Small intestine (tissue), 7 donors: Measurements from ENCODE around the gene HES6. TPM values are rescaled to one million over a fixed set of nuclear protein-coding genes. Genes with fewer than 3 reads are reported as not detected.

ENCODE experiments used
- DNase-seq, 2 donors: peaks; one replicate each; pipeline versions ENCODE4 v3.0.0 to v3.0.0-alpha.2; 2013
- FAIRE-seq: peaks from 2 replicates; lab custom pipeline; 2012; peaks lifted over from hg19 to GRCh38; lab: Jason Lieb, UNC
- H3K27ac ChIP-seq, 3 donors: one replicate each; pipeline ENCODE4 v1.5.1; 2013; ENCODE audit warnings: low read length in 2 of 3, mild to moderate bottlenecking in 2 of 3, control low read depth in 1 of 3, inconsistent platforms in 1 of 3, low read depth in 1 of 3, moderate library complexity in 1 of 3
- H3K27me3 ChIP-seq, 3 donors: one replicate each; pipeline ENCODE4 v1.6.1; 2013; ENCODE audit warnings: low read length in 3 of 3, inconsistent platforms in 1 of 3; ENCODE audit not compliant: control insufficient read depth in 3 of 3, insufficient read depth in 3 of 3
- H3K36me3 ChIP-seq, 3 donors: one replicate each; pipeline ENCODE4 v1.6.1; 2013; ENCODE audit warnings: low read length in 3 of 3, inconsistent platforms in 1 of 3, low read depth in 1 of 3, mild to moderate bottlenecking in 1 of 3, moderate library complexity in 1 of 3; ENCODE audit not compliant: control insufficient read depth in 3 of 3, insufficient read depth in 2 of 3
- H3K4me1 ChIP-seq, 3 donors: one replicate each; pipeline ENCODE4 v1.6.1; 2013; ENCODE audit warnings: low read length in 2 of 3, inconsistent platforms in 1 of 3, low read depth in 1 of 3, mild to moderate bottlenecking in 1 of 3, moderate library complexity in 1 of 3; ENCODE audit not compliant: control insufficient read depth in 3 of 3, insufficient read depth in 2 of 3
- H3K4me3 ChIP-seq, 3 donors: one replicate each; pipeline ENCODE4 v1.5.1; 2013; ENCODE audit warnings: low read length in 3 of 3, control low read depth in 1 of 3, inconsistent platforms in 1 of 3, low read depth in 1 of 3, mild to moderate bottlenecking in 1 of 3, moderate library complexity in 1 of 3
- H3K9me3 ChIP-seq, 2 donors: one replicate each; pipeline ENCODE4 v1.6.1; 2013; ENCODE audit warnings: low read depth in 1 of 2, low read length in 1 of 2; ENCODE audit not compliant: control insufficient read depth in 2 of 2, insufficient read depth in 1 of 2
- WGBS, 3 donors: extraction: QIAGEN DNeasy Blood & Tissue Kit; methylation state at CpG; one replicate each; pipeline ENCODE4 v1.1.7; 2013; 5-methylcytosine and 5-hydroxymethylcytosine counted together
- polyA plus RNA-seq, 4 donors: library from polyadenylated mRNA; stranded (reverse) in 3 of 4; unstranded in 1 of 4; fragments of 200-250 nt in 3 of 4; fragments of 120-200 nt in 1 of 4; gene quantifications; one replicate each; pipeline versions ENCODE4 v1.2.1 to v1.2.3, GENCODE V29; 2013
- donor health status: healthy with polysubstance abuse.
- donor health status: control.
- donor health status: control.
- donor health status: Bipolar disorder and iron deficiency.
- donor health status: healthy.

The HES6 gene
- polyA plus RNA-seq, 4 donors = 18.2 to 94.3 (median 29.5) TPM

GRCh38 chr2:238224356-238225035, 15.3 kb downstream of the HES6 start:
- Histone ChIP-seq H3K27ac (no peak overlapping the region), H3K36me3 (peaks cover 0 to 9% (median 0%) of the 10 kb centered on the region in 3 donors), H3K9me3 (no peaks in the 10 kb centered on the region), H3K4me3 (no peak overlapping the region), H3K27me3 (no peaks in the 10 kb centered on the region), H3K4me1 (no peaks in the 10 kb centered on the region)
- 91 to 95% (median 95%) methylated on average over 29 of the region's 29 CpGs for WGBS, 3 donors
- DNase-seq (no peak), FAIRE-seq (no peak)

GRCh38 chr2:238220892-238221521, 18.8 kb downstream of the HES6 start:
- Histone ChIP-seq H3K27me3 (no peaks in the 10 kb centered on the region), H3K9me3 (no peaks in the 10 kb centered on the region), H3K4me3 (no peak overlapping the region), H3K4me1 (no peaks in the 10 kb centered on the region), H3K27ac (no peak overlapping the region), H3K36me3 (peaks cover 0 to 4% (median 0%) of the 10 kb centered on the region in 3 donors)
- 79 to 87% (median 81%) methylated on average over 21 to 23 of the region's 23 CpGs for WGBS, 3 donors
- FAIRE-seq = no peak
- DNase-seq = no peak

- DNase-seq (no peak), FAIRE-seq (no peak)
- Histone ChIP-seq H3K27me3 (no peaks in the 10 kb centered on the region), H3K27ac (no peak overlapping the region), H3K4me3 (no peak overlapping the region), H3K4me1 (no peaks in the 10 kb centered on the region), H3K9me3 (no peaks in the 10 kb centered on the region), H3K36me3 (peaks cover 0 to 4% (median 0%) of the 10 kb centered on the region in 3 donors)
- WGBS, 3 donors = 76 to 80% (median 77%) methylated on average over 10 of the region's 10 CpGs
Observed at GRCh38 chr2:238220274-238220891, 19.5 kb downstream of the HES6 start.

- Histone ChIP-seq H3K27ac (peak overlapping the region in 1 of 3 donors; percentile 8), H3K4me3 (no peak overlapping the region), H3K36me3 (no peaks in the 10 kb centered on the region), H3K4me1 (no peaks in the 10 kb centered on the region), H3K9me3 (no peaks in the 10 kb centered on the region), H3K27me3 (no peaks in the 10 kb centered on the region)
- DNase-seq (peak in 1 of 2 donors; percentile 29), FAIRE-seq (no peak)
- 46 to 80% (median 46%) methylated on average over 2 of the region's 2 CpGs for WGBS, 3 donors
Observed at GRCh38 chr2:238216651-238217184, 23.1 kb downstream of the HES6 start.

- 78 to 88% (median 84%) methylated on average over 7 of the region's 7 CpGs for WGBS, 3 donors
- FAIRE-seq (no peak), DNase-seq (no peak)
- no peak overlapping the region for H3K4me3 ChIP-seq
- no peaks in the 10 kb centered on the region for H3K9me3 ChIP-seq
- H3K27ac ChIP-seq = no peak overlapping the region
- H3K36me3 ChIP-seq = no peaks in the 10 kb centered on the region
- H3K27me3 ChIP-seq = peaks cover 0 to 7% (median 0%) of the 10 kb centered on the region in 3 donors
- H3K4me1 ChIP-seq = peaks cover 3 to 7% (median 3%) of the 10 kb centered on the region in 3 donors
Observed at GRCh38 chr2:238207006-238207405, 32.8 kb downstream of the HES6 start.

- Histone ChIP-seq H3K36me3 (peaks cover 0 to 5% (median 0%) of the 10 kb centered on the region in 3 donors), H3K27me3 (no peaks in the 10 kb centered on the region), H3K27ac (peak overlapping the region; percentile 32 to 89 (median 39)), H3K4me3 (peak overlapping the region; percentile 28 to 98 (median 93)), H3K9me3 (no peaks in the 10 kb centered on the region), H3K4me1 (peaks cover 3 to 16% (median 8%) of the 10 kb centered on the region in 3 donors)
- no peak for FAIRE-seq
- DNase-seq = no peak
- WGBS, 3 donors = 53 to 61% (median 59%) methylated on average over 16 to 18 of the region's 18 CpGs
Observed at GRCh38 chr2:238203973-238204683, 35.7 kb downstream of the HES6 start.

GRCh38 chr2:238203094-238203972, 36.5 kb downstream of the HES6 start, which contains the start of gene ILKAP:
Gene ILKAP (minus strand): TSS chr2:238203695. CDS start chr2:238203553, 142 bp downstream.
- peak within 1 kb of the TSS; percentile 32 to 98 (median 96) for H3K27ac ChIP-seq
- peaks cover 0 to 5% (median 0%) of the 10 kb centered on the region in 3 donors for H3K36me3 ChIP-seq
- no peaks in the 10 kb centered on the region for H3K27me3 ChIP-seq
- WGBS, 3 donors = 0% methylated on average over 57 to 126 of the region's 126 CpGs
- FAIRE-seq = no peak
- H3K4me3 ChIP-seq = peak within 1 kb of the TSS; percentile 57 to 98 (median 93)
- DNase-seq = peak; percentile 90 to 95
- H3K4me1 ChIP-seq = peaks cover 3 to 16% (median 8%) of the 10 kb centered on the region in 3 donors
- no peaks in the 10 kb centered on the region for H3K9me3 ChIP-seq
